Astrocyte of the cerebellum (primary cell): Measurements from ENCODE around the gene TXNDC2.
"Not testable (repeated sequence)": the region's sequence is repeated elsewhere in the genome, so short reads cannot be mapped to it uniquely, and the experiment has no call there.

Source experiments
- DNase-seq: peaks from one replicate; pipeline ENCODE4 v3.0.0-alpha.2; 2011; ENCODE audit warnings: low read depth
- H3K4me3 ChIP-seq: 2 replicates; pipeline ENCODE4 v1.5.1; 2011; ENCODE audit warnings: mild to moderate bottlenecking, low read depth, low read length, moderate library complexity
- in situ Hi-C: cut with HindIII; loops from 2 replicates; pipeline ENCODE4 v1.10.0; 2017; ENCODE audit warnings: low sequenced_read_pairs
- TF ChIP-seq, protein P1 (sequence below): IDR thresholded peaks from 2 replicates; pipeline ENCODE4 v1.5.1; 2012; ENCODE audit warnings: low read length, low read depth, moderate library complexity, mild to moderate bottlenecking; ENCODE audit errors: missing control alignments

The TXNDC2 gene

DNA sequence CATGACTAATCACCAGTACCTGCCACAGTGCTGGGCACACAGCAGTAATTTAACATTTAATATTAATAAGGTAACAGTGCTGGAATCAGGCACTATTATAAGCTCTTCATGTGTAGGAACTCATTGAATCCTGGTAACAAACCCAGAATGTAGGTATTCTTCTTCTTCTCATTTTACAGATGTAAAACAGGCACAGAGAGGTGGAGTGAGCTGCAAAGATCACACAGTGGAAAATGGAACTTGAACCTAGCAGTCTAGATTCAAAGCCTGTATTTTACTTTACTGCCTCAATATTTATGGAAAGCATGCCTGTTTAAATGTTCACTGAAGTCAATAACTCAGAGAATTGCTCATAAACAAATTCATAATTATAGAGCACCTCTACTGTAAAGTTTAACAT, 24.3 kb downstream of the TXNDC2 start:
- no peak overlapping the region for H3K4me3 ChIP-seq
- DNase-seq = no peak
- in situ Hi-C loops = no loop called here
- TF ChIP-seq, protein P1, sequence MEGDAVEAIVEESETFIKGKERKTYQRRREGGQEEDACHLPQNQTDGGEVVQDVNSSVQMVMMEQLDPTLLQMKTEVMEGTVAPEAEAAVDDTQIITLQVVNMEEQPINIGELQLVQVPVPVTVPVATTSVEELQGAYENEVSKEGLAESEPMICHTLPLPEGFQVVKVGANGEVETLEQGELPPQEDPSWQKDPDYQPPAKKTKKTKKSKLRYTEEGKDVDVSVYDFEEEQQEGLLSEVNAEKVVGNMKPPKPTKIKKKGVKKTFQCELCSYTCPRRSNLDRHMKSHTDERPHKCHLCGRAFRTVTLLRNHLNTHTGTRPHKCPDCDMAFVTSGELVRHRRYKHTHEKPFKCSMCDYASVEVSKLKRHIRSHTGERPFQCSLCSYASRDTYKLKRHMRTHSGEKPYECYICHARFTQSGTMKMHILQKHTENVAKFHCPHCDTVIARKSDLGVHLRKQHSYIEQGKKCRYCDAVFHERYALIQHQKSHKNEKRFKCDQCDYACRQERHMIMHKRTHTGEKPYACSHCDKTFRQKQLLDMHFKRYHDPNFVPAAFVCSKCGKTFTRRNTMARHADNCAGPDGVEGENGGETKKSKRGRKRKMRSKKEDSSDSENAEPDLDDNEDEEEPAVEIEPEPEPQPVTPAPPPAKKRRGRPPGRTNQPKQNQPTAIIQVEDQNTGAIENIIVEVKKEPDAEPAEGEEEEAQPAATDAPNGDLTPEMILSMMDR = no peak

DNA sequence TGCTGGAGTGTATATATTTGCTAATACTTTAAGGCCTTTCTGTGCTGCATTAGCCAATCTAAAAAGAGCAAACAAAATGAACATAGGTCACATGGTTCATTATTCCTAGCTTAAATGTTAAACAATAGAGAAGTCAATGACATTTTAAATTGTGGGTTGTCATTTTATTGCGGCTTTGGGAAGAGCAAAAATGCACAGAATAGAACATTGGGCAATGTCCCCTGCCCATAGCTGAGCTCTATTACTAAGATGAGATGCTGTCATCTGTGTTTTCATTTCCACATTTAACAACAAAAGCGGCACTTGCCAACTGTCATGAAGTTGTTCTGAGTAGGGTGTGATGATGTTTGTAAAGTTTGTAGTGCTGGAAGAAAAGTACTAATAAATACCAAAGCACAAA, 24.9 kb downstream of the TXNDC2 start:
- no peak for DNase-seq
- H3K4me3 ChIP-seq = no peak overlapping the region
- in situ Hi-C loops = no loop called here
- TF ChIP-seq, protein P1 = no peak

DNA sequence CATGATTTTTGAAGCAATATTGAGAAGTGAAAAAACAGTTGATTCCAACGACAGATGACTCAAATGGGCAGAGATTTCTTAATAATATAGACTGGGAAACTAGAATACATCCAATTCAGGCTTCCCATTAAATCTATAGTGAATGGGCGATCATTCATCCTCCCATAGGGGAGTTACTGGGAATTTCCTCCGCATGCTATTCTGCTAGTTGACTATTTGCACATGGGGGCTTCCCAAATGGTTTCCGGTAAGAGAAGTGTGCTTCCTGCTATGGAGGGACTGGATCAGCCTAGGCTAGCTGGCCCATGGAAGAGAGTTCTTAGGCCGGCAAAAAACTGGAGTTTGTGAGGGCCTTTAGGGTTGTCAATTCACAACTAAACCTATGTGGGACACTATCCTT, 25.5 kb downstream of the TXNDC2 start:
- in situ Hi-C loops = no loop called here
- no peak for DNase-seq
- no peak overlapping the region for H3K4me3 ChIP-seq
- TF ChIP-seq, protein P1 = no peak

DNA sequence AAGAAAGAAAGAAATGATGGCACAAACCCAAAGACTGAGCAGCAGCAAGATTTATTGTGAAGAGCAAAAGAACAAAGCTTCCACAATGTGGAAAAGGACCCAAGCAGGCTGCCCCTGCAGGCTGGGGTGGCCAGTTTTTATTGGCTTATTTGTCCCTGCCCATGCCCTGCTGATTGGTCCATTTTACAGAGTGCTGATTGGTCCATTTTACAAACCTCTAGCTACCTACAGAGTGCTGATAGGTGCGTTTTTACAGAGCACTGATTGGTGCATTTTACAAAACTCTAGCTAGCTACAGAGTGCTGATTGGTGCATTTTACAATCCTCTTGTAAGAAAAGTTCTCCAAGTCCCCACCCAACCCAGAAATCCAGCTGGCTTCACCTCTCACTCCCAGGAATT, 26.5 kb downstream of the TXNDC2 start:
- DNase-seq, H3K4me3 ChIP-seq, in situ Hi-C loops: not testable (repeated sequence)

DNA sequence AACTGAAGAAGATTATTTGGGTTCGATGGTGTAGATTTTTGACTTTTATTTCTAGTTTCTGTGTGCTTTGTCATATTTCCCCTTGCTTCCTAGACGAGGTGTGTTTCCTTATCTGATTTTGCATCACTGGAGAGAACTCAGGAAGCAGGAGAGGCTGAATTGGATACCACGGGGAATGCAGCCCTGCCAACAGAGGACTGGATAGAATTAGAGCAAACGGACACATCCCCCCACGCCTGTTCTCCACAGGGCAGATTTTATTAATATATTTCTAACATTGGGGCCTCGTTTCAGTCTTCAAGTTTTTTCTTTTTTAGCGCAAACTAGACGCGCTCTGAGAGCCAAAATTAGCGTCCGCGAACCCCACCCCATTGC, 27.4 kb downstream of the TXNDC2 start:
- TF ChIP-seq, protein P1 = no peak
- DNase-seq = no peak

DNA sequence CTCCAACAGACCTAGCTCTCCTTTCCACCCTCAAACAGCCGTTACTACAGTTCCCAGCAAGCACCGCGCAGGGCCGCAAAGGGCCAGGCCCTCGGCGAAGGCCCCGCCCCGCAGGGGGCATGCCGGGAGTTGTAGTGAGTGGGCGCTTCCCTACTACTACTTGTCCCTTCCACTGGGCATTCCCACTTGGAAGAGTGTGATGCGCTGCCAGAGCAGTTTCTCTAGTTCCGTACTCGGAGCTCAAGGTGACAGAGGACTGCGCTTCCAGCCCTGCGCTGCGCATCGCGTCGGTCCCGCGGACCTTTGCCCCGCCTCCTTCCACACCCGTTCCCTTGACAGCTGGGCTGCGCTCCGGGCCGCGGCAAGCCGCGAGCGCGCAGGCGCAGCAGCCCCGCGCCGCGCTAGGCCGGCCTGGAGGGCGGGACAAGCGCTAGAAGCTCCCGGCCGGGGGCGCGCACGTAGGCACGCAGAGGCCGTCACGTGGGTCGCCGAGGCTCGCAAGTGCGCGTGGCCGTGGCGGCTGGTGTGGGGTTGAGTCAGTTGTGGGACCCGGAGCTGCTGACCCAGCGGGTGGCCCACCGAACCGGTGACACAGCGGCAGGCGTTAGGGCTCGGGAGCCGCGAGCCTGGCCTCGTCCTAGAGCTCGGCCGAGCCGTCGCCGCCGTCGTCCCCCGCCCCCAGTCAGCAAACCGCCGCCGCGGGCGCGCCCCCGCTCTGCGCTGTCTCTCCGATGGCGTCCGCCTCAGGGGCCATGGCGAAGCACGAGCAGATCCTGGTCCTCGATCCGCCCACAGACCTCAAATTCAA, 28.0 kb downstream of the TXNDC2 start, which contains the start of gene VAPA:
VAPA (plus strand) TSS at position 491 of the 808 bp plus-strand sequence; CDS start at position 732, 241 bp downstream.
- TF ChIP-seq, protein P1 = no peak
- DNase-seq = peak; percentile 89
- H3K4me3 ChIP-seq = peak within 1 kb of the TSS; percentile 72
- in situ Hi-C loops = no loop called here

More for the DNA sequence above, 27.4 kb downstream of the TXNDC2 start:
- peak overlapping the region; percentile 72 for H3K4me3 ChIP-seq
- in situ Hi-C loops = no loop called here

DNA sequence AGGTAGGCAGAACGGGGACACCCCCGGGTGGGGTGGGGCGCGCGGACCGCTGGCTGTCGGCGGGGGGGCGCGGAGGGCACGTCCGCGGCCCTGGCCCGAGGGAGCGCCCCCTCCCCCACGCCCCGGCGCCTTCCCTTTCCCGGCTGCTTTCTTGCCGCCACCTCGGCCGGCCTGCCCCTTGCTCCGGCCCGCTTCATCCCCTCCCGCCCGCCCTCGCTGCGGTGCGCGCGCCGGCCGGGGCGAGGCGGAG, 28.5 kb downstream of the TXNDC2 start:
- TF ChIP-seq, protein P1 = no peak
- DNase-seq = no peak
- in situ Hi-C loops = no loop called here
- H3K4me3 ChIP-seq = peak overlapping the region; percentile 72
